ENCODE results near the gene CPSF4. TPM values are rescaled to one million over a fixed set of nuclear protein-coding genes. Genes with fewer than 3 reads are reported as not detected.

Gene CPSF4
- total RNA-seq, 4 donors from 2014 or later, result 30.6 to 33.1 (median 32.7) TPM

GRCh38 chr7:99459087-99459486 is 20.3 kb downstream of the CPSF4 start:
- H3K36me3 ChIP-seq, result peaks cover 15 to 26% of the 10 kb centered on the region in 2 donors
- intact Hi-C loops (cut with DNase I), result no loop called here

DNA sequence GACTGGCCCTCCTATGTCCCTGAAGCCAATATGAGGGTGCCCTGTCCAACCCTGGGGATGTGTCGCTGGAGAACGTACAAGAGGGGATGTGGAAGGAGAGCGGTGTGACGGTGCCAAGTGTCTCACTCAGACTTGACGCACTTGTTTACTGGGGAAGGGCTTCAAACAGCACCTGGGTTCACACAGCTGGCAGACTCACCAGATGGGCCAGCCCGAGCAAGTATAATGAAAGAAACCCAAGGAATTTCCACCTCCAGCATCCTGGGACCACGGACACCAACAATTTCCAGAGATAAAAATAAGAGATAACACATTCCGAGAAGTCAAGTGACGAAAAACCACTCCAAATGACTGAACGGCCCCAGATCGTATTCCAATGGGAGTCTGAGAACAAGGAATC is 21.9 kb downstream of the CPSF4 start:
- TF ChIP-seq POLR2A (IDR thresholded peaks at IDR 0.05), result no peak
- TF ChIP-seq, protein P1, sequence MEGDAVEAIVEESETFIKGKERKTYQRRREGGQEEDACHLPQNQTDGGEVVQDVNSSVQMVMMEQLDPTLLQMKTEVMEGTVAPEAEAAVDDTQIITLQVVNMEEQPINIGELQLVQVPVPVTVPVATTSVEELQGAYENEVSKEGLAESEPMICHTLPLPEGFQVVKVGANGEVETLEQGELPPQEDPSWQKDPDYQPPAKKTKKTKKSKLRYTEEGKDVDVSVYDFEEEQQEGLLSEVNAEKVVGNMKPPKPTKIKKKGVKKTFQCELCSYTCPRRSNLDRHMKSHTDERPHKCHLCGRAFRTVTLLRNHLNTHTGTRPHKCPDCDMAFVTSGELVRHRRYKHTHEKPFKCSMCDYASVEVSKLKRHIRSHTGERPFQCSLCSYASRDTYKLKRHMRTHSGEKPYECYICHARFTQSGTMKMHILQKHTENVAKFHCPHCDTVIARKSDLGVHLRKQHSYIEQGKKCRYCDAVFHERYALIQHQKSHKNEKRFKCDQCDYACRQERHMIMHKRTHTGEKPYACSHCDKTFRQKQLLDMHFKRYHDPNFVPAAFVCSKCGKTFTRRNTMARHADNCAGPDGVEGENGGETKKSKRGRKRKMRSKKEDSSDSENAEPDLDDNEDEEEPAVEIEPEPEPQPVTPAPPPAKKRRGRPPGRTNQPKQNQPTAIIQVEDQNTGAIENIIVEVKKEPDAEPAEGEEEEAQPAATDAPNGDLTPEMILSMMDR (IDR thresholded peaks at IDR 0.05), result no peak
- peaks cover 13 to 23% of the 10 kb centered on the region in 2 donors for H3K36me3 ChIP-seq
- DNase-seq, result no peak
- peaks cover 13% of the 10 kb centered on the region in 2 donors for H3K4me1 ChIP-seq
- intact Hi-C loops (cut with DNase I), result no loop called here
- WGBS, 2 donors, result 78 to 89% methylated on average over 11 of the region's 11 CpGs
- H3K9me3 ChIP-seq, result no peaks in the 10 kb centered on the region
- no peak overlapping the region for H3K27ac ChIP-seq
- no peak overlapping the region for H3K4me3 ChIP-seq (replicated peaks in 1 of 3)
- no peaks in the 10 kb centered on the region for H3K27me3 ChIP-seq

More at GRCh38 chr7:99459087-99459486, 20.3 kb downstream of the CPSF4 start:
- 95% methylated on average over 8 of the region's 8 CpGs for WGBS, 2 donors
- Histone ChIP-seq H3K4me1 (no peaks in the 10 kb centered on the region), H3K4me3 (replicated peaks in 1 of 3) (no peak overlapping the region), H3K27ac (no peak overlapping the region), H3K27me3 (no peaks in the 10 kb centered on the region), H3K9me3 (no peaks in the 10 kb centered on the region)
- no peak for DNase-seq
- no peak for TF ChIP-seq POLR2A (IDR thresholded peaks at IDR 0.05)
- TF ChIP-seq, protein P1 (IDR thresholded peaks at IDR 0.05), result peak in 1 of 6 experiments; percentile 12

DNA sequence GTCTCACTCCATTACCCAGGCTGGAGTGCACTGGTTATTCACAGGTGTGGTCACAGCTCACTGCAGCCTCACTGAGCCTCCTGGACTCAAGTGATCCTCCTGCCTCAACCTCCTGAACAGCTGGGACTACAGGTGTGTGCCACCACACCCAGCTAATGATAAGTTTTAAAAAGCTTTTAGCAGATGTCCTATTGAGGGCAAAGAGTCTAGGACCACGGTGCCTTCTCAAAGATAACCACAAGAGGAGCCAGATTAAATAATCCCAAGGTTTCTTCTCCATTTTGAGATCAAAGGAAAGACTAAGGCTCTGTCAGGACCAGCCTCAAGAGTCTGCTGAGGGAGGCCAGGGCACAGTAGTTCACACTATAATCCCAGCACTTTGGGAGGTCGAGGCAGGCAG is 22.5 kb downstream of the CPSF4 start:
- Histone ChIP-seq H3K4me3 (replicated peaks in 1 of 3) (no peak overlapping the region), H3K9me3 (no peaks in the 10 kb centered on the region), H3K27me3 (no peaks in the 10 kb centered on the region), H3K4me1 (peaks cover 13% of the 10 kb centered on the region in 2 donors), H3K27ac (no peak overlapping the region), H3K36me3 (peaks cover 9 to 23% of the 10 kb centered on the region in 2 donors)
- 88 to 100% methylated on average over 2 of the region's 2 CpGs for WGBS, 2 donors
- TF ChIP-seq, protein P1 (IDR thresholded peaks at IDR 0.05), result no peak
- no peak for TF ChIP-seq POLR2A (IDR thresholded peaks at IDR 0.05)
- intact Hi-C loops (cut with DNase I), result no loop called here
- no peak for DNase-seq

DNA sequence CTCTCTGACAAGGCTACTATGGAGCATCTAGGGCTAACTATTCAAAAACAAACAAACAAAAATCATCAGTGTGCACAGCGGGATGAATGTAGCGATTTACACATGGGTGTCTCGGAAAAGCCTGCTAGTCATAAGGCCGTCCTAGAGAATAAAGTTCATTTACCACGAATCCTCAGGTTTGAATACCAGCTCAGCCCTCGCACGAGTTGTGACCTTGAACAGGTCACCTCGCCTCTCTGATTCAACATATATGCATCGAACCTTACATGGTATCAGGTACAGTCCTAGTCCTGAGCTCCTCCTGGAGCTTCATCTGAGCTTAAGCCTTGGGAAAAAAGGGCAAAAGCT is 26.7 kb downstream of the CPSF4 start:
- Histone ChIP-seq H3K4me1 (peaks cover 13 to 16% of the 10 kb centered on the region in 2 donors), H3K36me3 (peaks cover 0 to 5% of the 10 kb centered on the region in 2 donors), H3K27me3 (no peaks in the 10 kb centered on the region), H3K9me3 (no peaks in the 10 kb centered on the region), H3K27ac (peak overlapping the region; percentile 20 to 81 (median 78)), H3K4me3 (replicated peaks in 1 of 3) (peak overlapping the region; percentile 62 to 71 (median 67))
- intact Hi-C loops (cut with DNase I), result no loop called here
- no peak for DNase-seq
- no peak for TF ChIP-seq POLR2A (IDR thresholded peaks at IDR 0.05)
- TF ChIP-seq, protein P1 (IDR thresholded peaks at IDR 0.05), result no peak
- WGBS, 2 donors, result 9 to 13% methylated on average over 6 to 9 of the region's 9 CpGs

- peaks cover 0 to 5% of the 10 kb centered on the region in 2 donors for H3K36me3 ChIP-seq
- H3K4me1 ChIP-seq, result peaks cover 15 to 18% of the 10 kb centered on the region in 2 donors
- intact Hi-C loops (cut with DNase I), result no loop called here
- WGBS, 2 donors, result 84 to 89% methylated on average over 16 to 21 of the region's 29 CpGs
- no peak overlapping the region for H3K4me3 ChIP-seq (replicated peaks in 1 of 3)
- no peaks in the 10 kb centered on the region for H3K27me3 ChIP-seq
- no peak overlapping the region for H3K27ac ChIP-seq
- H3K9me3 ChIP-seq, result no peaks in the 10 kb centered on the region
- no peak for DNase-seq
- TF ChIP-seq, protein P1 (IDR thresholded peaks at IDR 0.05), result no peak
- no peak for TF ChIP-seq POLR2A (IDR thresholded peaks at IDR 0.05)
These were observed 29.7 kb downstream of the CPSF4 start for GRCh38 chr7:99468336-99468918.

All from thyroid gland (tissue), 4 donors.